ENCODE measurements around the gene SLC25A28. TPM values are rescaled to one million over a fixed set of nuclear protein-coding genes. Genes with fewer than 3 reads are reported as not detected.

SLC25A28 gene
- total and polyA plus RNA-seq, 2 donors from 2014 or later: 43.0 to 57.1 TPM

DNA sequence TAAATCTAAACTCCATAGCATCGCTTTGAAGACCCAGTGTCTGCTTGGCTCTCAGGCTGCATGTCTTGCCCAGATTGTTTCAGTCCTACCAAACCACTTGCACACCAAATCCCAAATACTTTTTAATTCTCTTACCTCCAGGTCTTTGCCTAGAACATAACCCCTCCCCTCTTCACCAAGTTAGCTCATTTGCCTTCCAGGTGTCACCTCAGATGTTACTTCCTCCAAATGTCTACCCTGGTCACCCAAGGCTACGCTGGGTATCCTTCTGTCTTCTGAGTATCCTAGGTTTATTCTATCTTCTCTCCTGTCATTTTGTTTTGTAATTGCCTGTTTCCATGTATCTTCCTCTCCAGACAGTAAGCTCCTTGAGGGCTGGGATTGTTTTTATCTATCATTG, 11.1 kb downstream of the SLC25A28 start:
- FAIRE-seq: no peak

DNA sequence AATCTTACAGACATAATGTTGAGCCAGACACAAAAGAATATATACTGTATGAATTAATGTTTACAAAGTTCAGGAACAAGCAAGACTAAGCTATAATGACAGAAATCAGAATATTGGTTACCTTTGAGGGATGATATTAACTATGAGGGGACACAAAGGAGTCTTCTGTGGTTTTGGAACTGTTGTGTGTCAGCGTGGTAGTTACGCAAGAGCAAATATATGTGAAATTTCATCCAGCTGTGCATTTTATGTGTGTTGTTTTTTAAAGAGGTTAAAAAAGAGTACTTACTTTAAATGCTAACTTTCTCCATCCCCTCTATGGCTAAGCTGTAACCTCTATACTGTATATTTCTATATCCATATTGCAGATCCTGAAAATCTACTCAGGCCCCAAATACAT, 14.9 kb downstream of the SLC25A28 start:
- no peak for FAIRE-seq
- Histone ChIP-seq H3K4me1 (ENCODE audit: control insufficient read depth in 2 of 3, insufficient read depth in 2 of 3, low read depth in 1 of 3, low read length in 3 of 3) (no peaks in the 10 kb centered on the region), H3K36me3 (ENCODE audit: control insufficient read depth in 2 of 3, insufficient read depth in 3 of 3, low read length in 3 of 3) (peaks cover 0 to 7% (median 2%) of the 10 kb centered on the region in 3 donors), H3K9ac (ENCODE audit: low read length in 3 of 3) (no peak overlapping the region), H3K27ac (ENCODE audit: low read depth in 2 of 2, low read length in 2 of 2) (no peak overlapping the region), H3K9me3 (ENCODE audit: control insufficient read depth in 2 of 3, insufficient read depth in 1 of 3, low read length in 3 of 3) (no peaks in the 10 kb centered on the region), H3K4me3 (ENCODE audit: low read length in 3 of 3) (no peak overlapping the region), H3K27me3 (ENCODE audit: control insufficient read depth, insufficient read depth, low read length) (no peaks in the 10 kb centered on the region)
- TF ChIP-seq CTCF (IDR thresholded peaks at IDR 0.05; ENCODE audit: borderline replicate concordance, extremely low read depth, insufficient read depth): no peak
- intact Hi-C loops (cut with DNase I): loop anchor here (5.0 kb wide), 1 partner anchor 213 kb away; no protein-coding TSS in a partner anchor
- DNase-seq: no peak

More for the DNA sequence above, 11.1 kb downstream of the SLC25A28 start:
- H3K27ac ChIP-seq (ENCODE audit: low read depth in 2 of 2, low read length in 2 of 2): no peak overlapping the region
- TF ChIP-seq CTCF (IDR thresholded peaks at IDR 0.05; ENCODE audit: borderline replicate concordance, extremely low read depth, insufficient read depth): no peak
- H3K36me3 ChIP-seq (ENCODE audit: control insufficient read depth in 2 of 3, insufficient read depth in 3 of 3, low read length in 3 of 3): peaks cover 0 to 22% (median 20%) of the 10 kb centered on the region in 3 donors
- intact Hi-C loops (cut with DNase I): loop anchor here (5.0 kb wide), 1 partner anchor 217 kb away; no protein-coding TSS in a partner anchor
- no peaks in the 10 kb centered on the region for H3K27me3 ChIP-seq (ENCODE audit: control insufficient read depth, insufficient read depth, low read length)
- H3K4me3 ChIP-seq (ENCODE audit: low read length in 3 of 3): no peak overlapping the region
- H3K4me1 ChIP-seq (ENCODE audit: control insufficient read depth in 2 of 3, insufficient read depth in 2 of 3, low read depth in 1 of 3, low read length in 3 of 3): no peaks in the 10 kb centered on the region
- DNase-seq: no peak
- no peaks in the 10 kb centered on the region for H3K9me3 ChIP-seq (ENCODE audit: control insufficient read depth in 2 of 3, insufficient read depth in 1 of 3, low read length in 3 of 3)
- no peak overlapping the region for H3K9ac ChIP-seq (ENCODE audit: low read length in 3 of 3)

- intact Hi-C loops (cut with DNase I): loop anchor here (5.0 kb wide), 1 partner anchor 213 kb away; no protein-coding TSS in a partner anchor
- no peak for FAIRE-seq
- no peaks in the 10 kb centered on the region for H3K9me3 ChIP-seq (ENCODE audit: control insufficient read depth in 2 of 3, insufficient read depth in 1 of 3, low read length in 3 of 3)
These were observed 15.4 kb downstream of the SLC25A28 start for GRCh38 chr10:99604862-99605261.

More at GRCh38 chr10:99604862-99605261, 15.4 kb downstream of the SLC25A28 start:
- H3K27ac ChIP-seq (ENCODE audit: low read depth in 2 of 2, low read length in 2 of 2): no peak overlapping the region
- H3K9ac ChIP-seq (ENCODE audit: low read length in 3 of 3): no peak overlapping the region
- DNase-seq: no peak
- peaks cover 0 to 3% (median 0%) of the 10 kb centered on the region in 3 donors for H3K36me3 ChIP-seq (ENCODE audit: control insufficient read depth in 2 of 3, insufficient read depth in 3 of 3, low read length in 3 of 3)
- TF ChIP-seq CTCF (IDR thresholded peaks at IDR 0.05; ENCODE audit: borderline replicate concordance, extremely low read depth, insufficient read depth): no peak
- no peaks in the 10 kb centered on the region for H3K27me3 ChIP-seq (ENCODE audit: control insufficient read depth, insufficient read depth, low read length)
- no peak overlapping the region for H3K4me3 ChIP-seq (ENCODE audit: low read length in 3 of 3)
- H3K4me1 ChIP-seq (ENCODE audit: control insufficient read depth in 2 of 3, insufficient read depth in 2 of 3, low read depth in 1 of 3, low read length in 3 of 3): no peaks in the 10 kb centered on the region

All from kidney (tissue), 14 donors.